GM23338 (cell line): Measurements from ENCODE around the gene KCNMB2. TPM values are rescaled to one million over a fixed set of nuclear protein-coding genes. Genes with fewer than 3 reads are reported as not detected.

Experiments
- ATAC-seq: fragments of 200-7000 bp; cut with Tn5 transposase; 3 replicates; pipeline ENCODE4 v1.9.1; 2020
- DNase-seq: peaks from one replicate; pipeline ENCODE4 v3.0.0-alpha.2; 2015; ENCODE audit warnings: low spot score
- H2AFZ ChIP-seq: fragments of 200-600 bp; sonication (generic); 2 replicates; pipeline ENCODE4 v1.8.0; 2016; ENCODE audit warnings: antibody characterized with exemption, mild to moderate bottlenecking, moderate library complexity
- H3F3A ChIP-seq: fragments of 200-600 bp; sonication (generic); replicated peaks from 2 replicates; pipeline ENCODE4 v1.8.0; 2017; ENCODE audit warnings: antibody characterized with exemption, mixed run types, low read depth
- H3K27ac ChIP-seq: fragments of 200-600 bp; sonication (generic); 2 replicates; pipeline ENCODE4 v1.6.1; 2016; ENCODE audit warnings: low read depth
- H3K27me3 ChIP-seq: fragments of 200-600 bp; sonication (generic); 2 replicates; pipeline ENCODE4 v1.8.0; 2016; ENCODE audit warnings: mild to moderate bottlenecking, mixed run types, moderate library complexity; ENCODE audit not compliant: insufficient read depth
- H3K36me3 ChIP-seq: fragments of 200-600 bp; sonication (generic); 2 replicates; pipeline ENCODE4 v1.8.0; 2016; ENCODE audit warnings: mild to moderate bottlenecking; ENCODE audit not compliant: insufficient read depth
- H3K4me1 ChIP-seq: fragments of 200-600 bp; sonication (generic); 2 replicates; pipeline ENCODE4 v1.8.0; 2016; ENCODE audit warnings: mild to moderate bottlenecking, moderate library complexity; ENCODE audit not compliant: insufficient read depth
- H3K4me2 ChIP-seq: fragments of 200-600 bp; sonication (generic); 2 replicates; pipeline ENCODE4 v1.7.1; 2017; ENCODE audit warnings: mixed run types
- H3K4me3 ChIP-seq: fragments of 200-600 bp; sonication (generic); 2 replicates; pipeline ENCODE4 v1.6.1; 2016; ENCODE audit warnings: mixed run types
- H3K79me2 ChIP-seq: fragments of 200-600 bp; sonication (generic); replicated peaks from 2 replicates; pipeline ENCODE4 v1.8.0; 2017; ENCODE audit warnings: mild to moderate bottlenecking; ENCODE audit not compliant: insufficient read depth
- H3K9me2 ChIP-seq: fragments of 200-600 bp; sonication (generic); 2 replicates; pipeline ENCODE4 v1.8.0; 2017; ENCODE audit not compliant: insufficient read depth
- H4K20me1 ChIP-seq: fragments of 200-600 bp; sonication (generic); replicated peaks from 2 replicates; pipeline ENCODE4 v1.8.0; 2017; ENCODE audit warnings: mild to moderate bottlenecking; ENCODE audit not compliant: insufficient read depth
- H3K27ac Mint-ChIP-seq: 2 replicates; pipeline ENCODE4 v1.8.0; 2020; ENCODE audit warnings: inconsistent platforms, mild to moderate bottlenecking, moderate library complexity, mixed read lengths
- H3K27me3 Mint-ChIP-seq: 3 replicates; pipeline ENCODE4 v1.8.0; 2022; ENCODE audit warnings: low read depth, mild to moderate bottlenecking, moderate library complexity, mixed read lengths, inconsistent platforms; ENCODE audit not compliant: insufficient read depth, poor library complexity
- H3K36me3 Mint-ChIP-seq: 3 replicates; pipeline ENCODE4 v1.8.0; 2021; ENCODE audit warnings: low read depth, mild to moderate bottlenecking, inconsistent platforms, moderate library complexity, mixed read lengths
- H3K4me1 Mint-ChIP-seq: 3 replicates; pipeline ENCODE4 v1.8.0; 2020; ENCODE audit warnings: mild to moderate bottlenecking, inconsistent platforms, mixed read lengths
- H3K4me3 Mint-ChIP-seq: 3 replicates; pipeline ENCODE4 v1.8.0; 2021; ENCODE audit warnings: moderate library complexity, mild to moderate bottlenecking, inconsistent platforms, mixed read lengths
- H3K9me3 Mint-ChIP-seq: 3 replicates; pipeline ENCODE4 v1.8.0; 2020; ENCODE audit warnings: moderate library complexity, mild to moderate bottlenecking, inconsistent platforms, mixed read lengths
- CREB1 ChIP-seq: fragments of 250-450 bp; sonication (Bioruptor Pico); IDR thresholded peaks from 2 replicates; pipeline ENCODE4 v1.5.0; 2020; ENCODE audit warnings: low read depth, mild to moderate bottlenecking, moderate library complexity
- CTCF ChIP-seq, 2 experiments: fragments of 200-600 bp in 1 of 2; sonication (generic) in 1 of 2; conservative IDR thresholded peaks; 2 replicates each; pipeline versions ENCODE4 v1.5.1 to v1.6.1; 2016 to 2017; ENCODE audit warnings: antibody characterized with exemption in 2 of 2, low read depth in 2 of 2, mild to moderate bottlenecking in 2 of 2, moderate library complexity in 1 of 2
- ETS1 ChIP-seq: IDR thresholded peaks from 2 replicates; pipeline ENCODE4 v1.6.1; 2016; ENCODE audit warnings: antibody characterized with exemption
- EZH2 ChIP-seq: fragments of 200-600 bp; sonication (generic); IDR thresholded peaks from one replicate; pipeline ENCODE4 v1.8.0; 2017; ENCODE audit warnings: antibody characterized with exemption, mild to moderate bottlenecking, low read depth; ENCODE audit not compliant: unreplicated experiment
- EZH2phosphoT487 ChIP-seq: fragments of 200-600 bp; sonication (generic); IDR thresholded peaks from one replicate; pipeline ENCODE4 v1.8.1; 2018; ENCODE audit warnings: antibody characterized with exemption; ENCODE audit not compliant: unreplicated experiment
- JUNB ChIP-seq: IDR thresholded peaks from one replicate; pipeline ENCODE4 v1.6.1; 2016; ENCODE audit warnings: antibody characterized with exemption; ENCODE audit not compliant: unreplicated experiment
- NANOG ChIP-seq: IDR thresholded peaks from 2 replicates; pipeline ENCODE4 v1.6.1; 2016; ENCODE audit warnings: antibody characterized with exemption, borderline replicate concordance
- REST ChIP-seq: IDR thresholded peaks from one replicate; pipeline ENCODE4 v1.6.1; 2018; ENCODE audit warnings: antibody characterized with exemption; ENCODE audit not compliant: unreplicated experiment
- STAT1 ChIP-seq: IDR thresholded peaks from one replicate; pipeline ENCODE4 v1.6.1; 2016; ENCODE audit warnings: antibody characterized with exemption; ENCODE audit not compliant: unreplicated experiment
- ZNF331 ChIP-seq: fragments of 250-450 bp; sonication (Bioruptor Pico); IDR thresholded peaks from 2 replicates; pipeline ENCODE4 v1.5.0; 2020; ENCODE audit warnings: low read depth, mild to moderate bottlenecking, moderate library complexity
- ZNF462 ChIP-seq: fragments of 250-450 bp; sonication (Bioruptor Pico); IDR thresholded peaks from 2 replicates; pipeline ENCODE4 v1.5.0; 2020; ENCODE audit warnings: mild to moderate bottlenecking, moderate library complexity
- polyA plus RNA-seq: library from polyadenylated mRNA; unstranded; fragments of >200 nt; fragmentation: Nextera tagmentation; extraction: Ambion mirVana; gene quantifications from 2 replicates; pipeline ENCODE4 v1.2.1, GENCODE V29; 2016
- total RNA-seq: library from RNA; depleted of rRNA; stranded (reverse); fragments of >200 nt; shearing (Covaris generic); gene quantifications from 2 replicates; pipeline ENCODE4 v1.2.3, GENCODE V29; 2014

Gene KCNMB2
- total and polyA plus RNA-seq, 2 experiments from 2014 or later = 0.53 TPM; not detected in 1

DNA sequence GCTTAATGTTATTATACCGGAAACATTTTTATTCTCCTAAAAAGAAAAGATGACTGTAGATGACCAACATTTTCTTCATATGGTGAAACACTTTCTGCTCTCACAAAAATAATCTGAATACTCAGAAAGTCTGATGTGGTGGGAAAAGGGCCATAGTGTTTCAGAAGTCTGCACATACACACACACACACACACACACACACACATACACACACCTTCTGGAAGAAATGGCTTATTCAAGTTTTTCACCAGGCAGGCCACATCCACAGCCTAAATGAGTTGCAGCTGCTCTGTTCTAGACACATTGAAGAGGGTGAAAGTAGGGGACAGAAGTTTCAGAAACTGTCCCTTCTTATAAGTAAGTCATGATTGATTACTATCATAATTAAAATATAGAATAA, 315.3 kb downstream of the KCNMB2 start:
- Histone ChIP-seq H3K4me2 (no peak overlapping the region), H3K27ac (no peak overlapping the region), H3K27me3 (no peaks in the 10 kb centered on the region), H3K9me2 (no peaks in the 10 kb centered on the region), H3K79me2 (no peaks in the 10 kb centered on the region; the same call in 1 of the 2 replicates), H4K20me1 (no peaks in the 10 kb centered on the region), H2AFZ (no peak overlapping the region), H3K4me3 (no peak overlapping the region), H3F3A (no peaks in the 10 kb centered on the region), H3K36me3 (no peaks in the 10 kb centered on the region), H3K4me1 (peaks cover 12% of the 10 kb centered on the region)
- DNase-seq (no peak), ATAC-seq (no peak)
- Mint-ChIP-seq H3K4me1 (peaks cover 13% of the 10 kb centered on the region; the same call in 2 of the 3 replicates), H3K9me3 (no peaks in the 10 kb centered on the region), H3K4me3 (no peak overlapping the region), H3K27me3 (peaks cover 2% of the 10 kb centered on the region), H3K27ac (no peak overlapping the region), H3K36me3 (no peaks in the 10 kb centered on the region)
- TF ChIP-seq NANOG = no peak
- TF ChIP-seq EZH2phosphoT487 = no peak
- no peak for TF ChIP-seq REST
- no peak for TF ChIP-seq JUNB
- TF ChIP-seq CREB1 (CRISPR knock-in tag) = no peak
- no peak for TF ChIP-seq EZH2
- TF ChIP-seq ZNF331 (CRISPR knock-in tag) = no peak
- TF ChIP-seq ZNF462 = no peak
- no peak for TF ChIP-seq CTCF (conservative IDR thresholded peaks at IDR 0.05; ENCODE audit: low read depth in 2 of 2)
- no peak for TF ChIP-seq STAT1
- no peak for TF ChIP-seq ETS1
